Stimulated activated CD4-positive, alpha-beta T cell treated with anti-CD3 and anti-CD28 coated beads, Interleukin-15, amount 100 ng/mL, for 24 hours (primary cell): ENCODE data around the gene WNT3.
"Not testable (repeated sequence)": the region's sequence is repeated elsewhere in the genome, so short reads cannot be mapped to it uniquely, and the experiment has no call there.

ENCODE experiments used
- DNase-seq: peaks from one replicate; pipeline ENCODE4 v3.0.0-alpha.2; 2020

Gene WNT3, protein sequence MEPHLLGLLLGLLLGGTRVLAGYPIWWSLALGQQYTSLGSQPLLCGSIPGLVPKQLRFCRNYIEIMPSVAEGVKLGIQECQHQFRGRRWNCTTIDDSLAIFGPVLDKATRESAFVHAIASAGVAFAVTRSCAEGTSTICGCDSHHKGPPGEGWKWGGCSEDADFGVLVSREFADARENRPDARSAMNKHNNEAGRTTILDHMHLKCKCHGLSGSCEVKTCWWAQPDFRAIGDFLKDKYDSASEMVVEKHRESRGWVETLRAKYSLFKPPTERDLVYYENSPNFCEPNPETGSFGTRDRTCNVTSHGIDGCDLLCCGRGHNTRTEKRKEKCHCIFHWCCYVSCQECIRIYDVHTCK

GRCh38 chr17:46818316-46818928 is at the start of gene WNT3:
WNT3 (minus strand) TSS chr17:46818692; CDS start chr17:46818597, 95 bp downstream.
- DNase-seq, result peak; percentile 76

GRCh38 chr17:46866747-46867146 is 48.3 kb upstream of the WNT3 start:
- DNase-seq, result no peak

- no peak for DNase-seq
Observed at GRCh38 chr17:46866325-46866724, 47.8 kb upstream of the WNT3 start.

GRCh38 chr17:46865100-46865499 is 46.6 kb upstream of the WNT3 start:
- no peak for DNase-seq

DNA sequence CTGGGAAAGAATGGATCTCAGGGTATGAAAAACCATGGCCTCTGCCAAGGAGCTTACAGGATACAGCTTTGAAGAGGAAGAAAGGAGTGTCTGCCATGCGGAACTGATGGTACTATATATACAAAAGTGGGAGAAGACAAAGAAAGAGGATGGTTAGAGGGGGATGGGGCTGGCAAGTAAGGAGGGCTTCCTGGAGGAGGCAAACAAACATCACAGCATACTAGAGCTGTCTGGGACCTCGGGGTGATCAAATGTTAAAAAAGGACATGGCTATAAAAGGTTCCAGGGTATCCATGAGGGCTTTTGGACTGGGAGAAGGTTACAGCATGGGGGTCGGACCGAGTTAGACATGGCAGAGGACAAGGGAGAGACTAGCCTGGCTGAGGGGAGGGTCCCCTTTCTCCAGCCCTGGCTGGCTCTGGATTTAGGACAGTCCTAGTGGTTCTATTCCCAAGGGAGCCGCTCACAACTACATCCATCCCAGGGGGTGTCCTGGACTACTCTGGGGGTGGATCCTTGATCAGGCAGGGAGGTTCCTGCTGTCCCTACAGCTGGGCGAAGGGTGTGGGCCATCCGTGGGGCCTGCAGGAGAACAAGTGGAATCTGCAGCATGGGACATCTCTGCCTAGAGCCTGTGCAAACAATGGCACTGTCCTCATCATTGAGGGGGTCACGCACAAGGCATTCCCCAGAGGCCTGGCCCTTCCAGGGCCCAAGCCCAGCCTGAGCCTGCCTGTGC is 45.1 kb upstream of the WNT3 start:
- no peak for DNase-seq

DNA sequence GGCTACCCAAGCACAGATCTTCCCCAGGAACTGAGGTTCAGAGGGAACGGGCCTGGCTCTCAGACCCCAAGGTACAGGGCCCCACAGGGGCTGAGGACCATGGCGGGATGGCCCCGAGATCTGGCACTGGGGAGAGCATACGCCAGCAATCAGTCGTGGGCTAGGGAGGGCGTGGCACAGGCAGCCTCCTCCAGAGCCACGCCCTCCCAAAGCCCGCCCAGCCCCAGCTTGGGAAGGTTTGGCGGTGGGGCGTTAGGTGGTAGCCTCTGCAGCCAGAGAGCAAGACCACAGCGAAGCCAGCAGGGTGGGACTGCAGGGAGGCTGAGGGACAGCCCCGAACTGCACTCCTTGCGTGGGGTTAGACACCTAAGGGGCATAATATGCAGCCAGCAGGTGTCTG is 44.5 kb upstream of the WNT3 start:
- DNase-seq, result no peak

GRCh38 chr17:46859996-46860395 is 41.5 kb upstream of the WNT3 start:
- DNase-seq, result no peak

GRCh38 chr17:46857600-46857999 is 39.1 kb upstream of the WNT3 start:
- no peak for DNase-seq

DNA sequence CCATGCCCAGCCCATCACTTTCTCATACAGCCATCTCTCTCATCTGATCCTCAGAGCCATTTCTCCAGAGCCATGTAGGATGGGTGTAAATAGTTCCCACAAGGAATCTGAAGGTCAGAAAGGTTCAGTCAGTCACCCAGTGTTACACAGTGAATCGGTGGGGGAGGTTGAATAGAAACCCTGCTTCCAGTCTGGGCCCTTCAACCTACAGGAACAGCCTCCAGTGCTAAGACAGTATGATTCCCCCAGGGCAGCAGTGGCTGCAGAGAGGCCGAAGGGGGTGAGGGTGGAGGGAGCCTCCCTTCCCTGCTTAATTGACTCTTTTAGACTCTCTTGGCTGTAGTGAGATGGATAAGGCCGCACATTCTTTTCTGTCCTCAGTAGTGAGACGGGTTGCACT is 36.5 kb upstream of the WNT3 start:
- DNase-seq, result no peak

GRCh38 chr17:46854515-46854914 is 36.0 kb upstream of the WNT3 start:
- DNase-seq, result no peak

- DNase-seq, result no peak
Observed at GRCh38 chr17:46853896-46854444, 35.5 kb upstream of the WNT3 start.

- peak; percentile 36 for DNase-seq
Observed at GRCh38 chr17:46851029-46851741, 32.7 kb upstream of the WNT3 start, which contains the start of gene WNT9B. WNT9B (plus strand) TSS chr17:46851583; CDS start chr17:46851639, 56 bp downstream.

GRCh38 chr17:46850688-46851028 is 32.2 kb upstream of the WNT3 start:
- no peak for DNase-seq

GRCh38 chr17:46848534-46848933 is 30.0 kb upstream of the WNT3 start:
- DNase-seq, result no peak

DNA sequence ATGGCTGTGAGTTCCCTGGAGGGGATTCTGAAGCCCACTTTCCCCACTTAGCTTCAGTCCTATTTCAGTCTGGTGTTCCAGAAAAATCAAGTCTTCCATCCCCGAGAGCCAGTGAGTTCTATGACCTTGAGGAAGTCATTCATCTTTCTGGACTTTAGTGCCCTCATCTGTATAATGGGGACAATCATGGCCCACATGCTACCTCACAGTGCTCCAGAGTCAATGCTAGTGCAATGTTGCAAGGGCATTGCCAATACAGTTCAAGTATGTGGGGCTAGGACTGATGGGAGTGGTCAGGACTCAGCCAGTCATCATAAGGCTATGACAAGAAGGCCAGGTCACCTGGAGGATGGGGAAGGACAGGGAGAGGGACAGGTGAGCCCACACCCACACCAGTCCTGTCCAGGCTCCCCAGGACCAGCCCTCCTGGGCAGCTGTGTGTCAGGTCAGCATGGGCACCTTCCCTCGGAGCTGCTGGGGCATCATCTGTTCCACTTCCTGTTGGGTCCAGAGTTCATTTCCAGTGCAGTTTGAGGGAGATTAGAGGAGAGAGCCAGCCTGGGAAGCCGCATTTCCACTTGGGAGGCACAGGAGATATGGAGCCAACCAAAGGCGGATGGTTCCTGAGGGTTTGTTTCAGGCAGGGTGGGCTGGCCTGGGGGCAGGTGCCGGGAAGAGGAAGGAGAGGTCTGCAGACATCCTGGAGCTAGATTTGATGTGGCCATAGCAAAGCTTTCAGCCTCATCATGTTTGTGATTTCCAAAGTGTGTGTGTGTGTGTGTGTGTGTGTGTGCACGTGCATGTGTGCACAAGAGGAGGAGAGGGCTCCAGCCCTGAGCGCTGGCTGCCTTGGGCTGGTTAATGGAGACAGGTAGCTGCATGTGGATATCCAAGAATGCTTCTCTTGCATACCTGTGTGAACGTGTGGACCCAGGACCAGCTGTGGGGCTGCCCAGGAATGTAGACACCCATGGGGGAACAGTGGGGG is 29.0 kb upstream of the WNT3 start:
- DNase-seq, result no peak

- DNase-seq, result no peak
Observed at GRCh38 chr17:46842835-46843234, 24.3 kb upstream of the WNT3 start.

DNA sequence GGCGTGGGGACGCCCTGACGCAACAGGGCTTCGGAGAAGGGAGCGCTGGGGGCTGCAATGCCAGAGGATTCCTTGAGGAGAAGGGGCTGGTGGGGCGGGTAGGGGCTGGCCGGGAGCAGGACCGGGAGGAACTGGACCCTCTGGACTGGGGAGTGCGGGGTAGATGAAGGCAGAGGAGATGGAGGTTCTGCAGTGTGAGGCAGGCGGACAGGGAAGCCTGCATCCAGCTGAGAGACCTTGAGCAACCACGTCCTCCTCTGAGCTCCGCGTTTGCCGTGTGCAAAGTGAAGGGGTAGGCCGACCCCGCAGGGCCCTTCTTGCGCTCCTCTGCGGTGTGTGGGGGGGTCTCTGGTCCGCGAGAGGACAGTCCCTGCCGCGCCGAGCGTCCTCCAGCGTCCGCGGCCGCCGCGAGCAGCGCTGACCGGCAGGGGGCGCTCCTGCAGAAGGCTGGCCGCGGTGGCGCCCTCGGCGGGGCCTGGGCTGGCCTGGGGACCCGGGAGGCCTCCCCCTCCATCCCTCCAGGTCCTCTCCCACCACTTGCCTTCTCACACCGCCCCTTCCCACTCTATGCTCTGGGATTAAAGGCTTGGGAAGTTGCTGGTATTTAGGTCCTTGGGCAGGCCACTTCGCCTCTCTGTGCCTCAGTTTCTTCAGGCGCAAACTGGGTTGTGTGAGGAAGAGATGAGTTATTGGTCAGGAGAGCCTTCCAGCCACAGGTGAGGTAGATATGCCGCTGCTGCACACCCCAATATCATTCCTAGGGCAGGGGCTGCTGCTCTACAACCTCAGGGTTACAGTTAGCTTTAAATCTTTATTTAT is 23.3 kb upstream of the WNT3 start:
- DNase-seq, result peak; percentile 47

DNA sequence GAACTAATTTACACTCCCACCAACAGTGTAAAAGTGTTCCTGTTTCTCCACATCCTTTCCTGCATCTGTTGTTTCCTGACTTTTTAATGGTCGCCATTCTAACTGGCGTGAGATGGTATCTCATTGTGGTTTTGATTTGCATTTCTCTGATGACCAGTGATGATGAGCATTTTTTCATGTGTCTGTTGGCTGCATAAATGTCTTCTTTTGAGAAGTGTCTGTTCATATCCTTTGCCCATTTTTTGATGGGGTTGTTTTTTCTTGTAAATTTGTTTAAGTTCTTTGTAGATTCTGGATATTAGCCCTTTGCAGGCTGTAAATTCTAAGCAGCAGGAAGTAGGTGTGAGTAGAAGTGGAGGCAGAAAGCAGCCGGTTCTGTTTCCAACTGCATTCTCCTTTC is 22.1 kb upstream of the WNT3 start:
- not testable (repeated sequence) for DNase-seq

- no peak for DNase-seq
Observed at GRCh38 chr17:46839211-46839610, 20.7 kb upstream of the WNT3 start.

- no peak for DNase-seq
Observed at GRCh38 chr17:46837521-46837920, 19.0 kb upstream of the WNT3 start.

GRCh38 chr17:46836500-46836899 is 18.0 kb upstream of the WNT3 start:
- DNase-seq, result no peak
